ENCODE data around the gene INSIG1. TPM values are rescaled to one million over a fixed set of nuclear protein-coding genes. Genes with fewer than 3 reads are reported as not detected.

The INSIG1 gene
- total and polyA plus RNA-seq, 2 experiments from 2014 or later: 70.3 to 131 TPM

DNA sequence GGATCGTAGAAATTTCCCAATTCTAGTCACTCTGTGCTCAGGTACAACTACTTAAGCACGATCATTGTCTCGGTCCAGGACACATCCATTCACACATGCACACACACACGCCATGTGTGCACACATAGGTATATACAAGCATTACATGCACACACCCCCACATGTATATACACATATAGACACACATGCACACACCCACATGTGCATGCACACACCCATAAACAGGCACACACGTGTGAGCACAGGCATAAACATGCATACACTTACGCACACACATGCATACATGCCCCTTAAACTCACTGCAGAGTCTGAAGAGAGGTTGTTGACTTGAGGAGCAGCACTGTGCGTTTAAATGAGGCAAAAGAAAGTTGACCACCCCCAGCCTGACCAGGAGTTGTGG, 32.5 kb upstream of the INSIG1 start:
- TF ChIP-seq STAT1 (IDR thresholded peaks at IDR 0.05; ENCODE audit: unreplicated experiment) (no peak), NANOG (IDR thresholded peaks at IDR 0.05; ENCODE audit: borderline replicate concordance) (no peak), ZNF114 (CRISPR knock-in tag; IDR thresholded peaks at IDR 0.05) (no peak), EZH2 (IDR thresholded peaks at IDR 0.05; ENCODE audit: low read depth, unreplicated experiment) (no peak), JUNB (IDR thresholded peaks at IDR 0.05; ENCODE audit: unreplicated experiment) (no peak), EZH2phosphoT487 (IDR thresholded peaks at IDR 0.05; ENCODE audit: unreplicated experiment) (no peak), ZNF331 (CRISPR knock-in tag; IDR thresholded peaks at IDR 0.05; ENCODE audit: low read depth) (no peak), CREB1 (CRISPR knock-in tag; IDR thresholded peaks at IDR 0.05; ENCODE audit: low read depth) (no peak), POLR2AphosphoS5 (IDR thresholded peaks at IDR 0.05; ENCODE audit: low read depth) (no peak)
- TF ChIP-seq, protein P1, sequence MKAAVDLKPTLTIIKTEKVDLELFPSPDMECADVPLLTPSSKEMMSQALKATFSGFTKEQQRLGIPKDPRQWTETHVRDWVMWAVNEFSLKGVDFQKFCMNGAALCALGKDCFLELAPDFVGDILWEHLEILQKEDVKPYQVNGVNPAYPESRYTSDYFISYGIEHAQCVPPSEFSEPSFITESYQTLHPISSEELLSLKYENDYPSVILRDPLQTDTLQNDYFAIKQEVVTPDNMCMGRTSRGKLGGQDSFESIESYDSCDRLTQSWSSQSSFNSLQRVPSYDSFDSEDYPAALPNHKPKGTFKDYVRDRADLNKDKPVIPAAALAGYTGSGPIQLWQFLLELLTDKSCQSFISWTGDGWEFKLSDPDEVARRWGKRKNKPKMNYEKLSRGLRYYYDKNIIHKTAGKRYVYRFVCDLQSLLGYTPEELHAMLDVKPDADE (IDR thresholded peaks at IDR 0.05): no peak
- TF ChIP-seq, protein P2, sequence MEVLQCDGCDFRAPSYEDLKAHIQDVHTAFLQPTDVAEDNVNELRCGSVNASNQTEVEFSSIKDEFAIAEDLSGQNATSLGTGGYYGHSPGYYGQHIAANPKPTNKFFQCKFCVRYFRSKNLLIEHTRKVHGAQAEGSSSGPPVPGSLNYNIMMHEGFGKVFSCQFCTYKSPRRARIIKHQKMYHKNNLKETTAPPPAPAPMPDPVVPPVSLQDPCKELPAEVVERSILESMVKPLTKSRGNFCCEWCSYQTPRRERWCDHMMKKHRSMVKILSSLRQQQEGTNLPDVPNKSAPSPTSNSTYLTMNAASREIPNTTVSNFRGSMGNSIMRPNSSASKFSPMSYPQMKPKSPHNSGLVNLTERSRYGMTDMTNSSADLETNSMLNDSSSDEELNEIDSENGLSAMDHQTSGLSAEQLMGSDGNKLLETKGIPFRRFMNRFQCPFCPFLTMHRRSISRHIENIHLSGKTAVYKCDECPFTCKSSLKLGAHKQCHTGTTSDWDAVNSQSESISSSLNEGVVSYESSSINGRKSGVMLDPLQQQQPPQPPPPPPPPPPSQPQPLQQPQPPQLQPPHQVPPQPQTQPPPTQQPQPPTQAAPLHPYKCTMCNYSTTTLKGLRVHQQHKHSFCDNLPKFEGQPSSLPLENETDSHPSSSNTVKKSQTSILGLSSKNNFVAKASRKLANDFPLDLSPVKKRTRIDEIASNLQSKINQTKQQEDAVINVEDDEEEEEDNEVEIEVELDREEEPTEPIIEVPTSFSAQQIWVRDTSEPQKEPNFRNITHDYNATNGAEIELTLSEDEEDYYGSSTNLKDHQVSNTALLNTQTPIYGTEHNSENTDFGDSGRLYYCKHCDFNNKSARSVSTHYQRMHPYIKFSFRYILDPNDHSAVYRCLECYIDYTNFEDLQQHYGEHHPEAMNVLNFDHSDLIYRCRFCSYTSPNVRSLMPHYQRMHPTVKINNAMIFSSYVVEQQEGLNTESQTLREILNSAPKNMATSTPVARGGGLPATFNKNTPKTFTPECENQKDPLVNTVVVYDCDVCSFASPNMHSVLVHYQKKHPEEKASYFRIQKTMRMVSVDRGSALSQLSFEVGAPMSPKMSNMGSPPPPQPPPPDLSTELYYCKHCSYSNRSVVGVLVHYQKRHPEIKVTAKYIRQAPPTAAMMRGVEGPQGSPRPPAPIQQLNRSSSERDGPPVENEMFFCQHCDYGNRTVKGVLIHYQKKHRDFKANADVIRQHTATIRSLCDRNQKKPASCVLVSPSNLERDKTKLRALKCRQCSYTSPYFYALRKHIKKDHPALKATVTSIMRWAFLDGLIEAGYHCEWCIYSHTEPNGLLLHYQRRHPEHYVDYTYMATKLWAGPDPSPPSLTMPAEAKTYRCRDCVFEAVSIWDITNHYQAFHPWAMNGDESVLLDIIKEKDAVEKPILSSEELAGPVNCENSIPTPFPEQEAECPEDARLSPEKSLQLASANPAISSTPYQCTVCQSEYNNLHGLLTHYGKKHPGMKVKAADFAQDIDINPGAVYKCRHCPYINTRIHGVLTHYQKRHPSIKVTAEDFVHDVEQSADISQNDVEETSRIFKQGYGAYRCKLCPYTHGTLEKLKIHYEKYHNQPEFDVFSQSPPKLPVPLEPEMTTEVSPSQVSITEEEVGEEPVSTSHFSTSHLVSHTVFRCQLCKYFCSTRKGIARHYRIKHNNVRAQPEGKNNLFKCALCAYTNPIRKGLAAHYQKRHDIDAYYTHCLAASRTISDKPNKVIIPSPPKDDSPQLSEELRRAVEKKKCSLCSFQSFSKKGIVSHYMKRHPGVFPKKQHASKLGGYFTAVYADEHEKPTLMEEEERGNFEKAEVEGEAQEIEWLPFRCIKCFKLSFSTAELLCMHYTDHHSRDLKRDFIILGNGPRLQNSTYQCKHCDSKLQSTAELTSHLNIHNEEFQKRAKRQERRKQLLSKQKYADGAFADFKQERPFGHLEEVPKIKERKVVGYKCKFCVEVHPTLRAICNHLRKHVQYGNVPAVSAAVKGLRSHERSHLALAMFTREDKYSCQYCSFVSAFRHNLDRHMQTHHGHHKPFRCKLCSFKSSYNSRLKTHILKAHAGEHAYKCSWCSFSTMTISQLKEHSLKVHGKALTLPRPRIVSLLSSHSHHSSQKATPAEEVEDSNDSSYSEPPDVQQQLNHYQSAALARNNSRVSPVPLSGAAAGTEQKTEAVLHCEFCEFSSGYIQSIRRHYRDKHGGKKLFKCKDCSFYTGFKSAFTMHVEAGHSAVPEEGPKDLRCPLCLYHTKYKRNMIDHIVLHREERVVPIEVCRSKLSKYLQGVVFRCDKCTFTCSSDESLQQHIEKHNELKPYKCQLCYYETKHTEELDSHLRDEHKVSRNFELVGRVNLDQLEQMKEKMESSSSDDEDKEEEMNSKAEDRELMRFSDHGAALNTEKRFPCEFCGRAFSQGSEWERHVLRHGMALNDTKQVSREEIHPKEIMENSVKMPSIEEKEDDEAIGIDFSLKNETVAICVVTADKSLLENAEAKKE (CRISPR knock-in tag; IDR thresholded peaks at IDR 0.05): no peak
- TF ChIP-seq, protein P3, sequence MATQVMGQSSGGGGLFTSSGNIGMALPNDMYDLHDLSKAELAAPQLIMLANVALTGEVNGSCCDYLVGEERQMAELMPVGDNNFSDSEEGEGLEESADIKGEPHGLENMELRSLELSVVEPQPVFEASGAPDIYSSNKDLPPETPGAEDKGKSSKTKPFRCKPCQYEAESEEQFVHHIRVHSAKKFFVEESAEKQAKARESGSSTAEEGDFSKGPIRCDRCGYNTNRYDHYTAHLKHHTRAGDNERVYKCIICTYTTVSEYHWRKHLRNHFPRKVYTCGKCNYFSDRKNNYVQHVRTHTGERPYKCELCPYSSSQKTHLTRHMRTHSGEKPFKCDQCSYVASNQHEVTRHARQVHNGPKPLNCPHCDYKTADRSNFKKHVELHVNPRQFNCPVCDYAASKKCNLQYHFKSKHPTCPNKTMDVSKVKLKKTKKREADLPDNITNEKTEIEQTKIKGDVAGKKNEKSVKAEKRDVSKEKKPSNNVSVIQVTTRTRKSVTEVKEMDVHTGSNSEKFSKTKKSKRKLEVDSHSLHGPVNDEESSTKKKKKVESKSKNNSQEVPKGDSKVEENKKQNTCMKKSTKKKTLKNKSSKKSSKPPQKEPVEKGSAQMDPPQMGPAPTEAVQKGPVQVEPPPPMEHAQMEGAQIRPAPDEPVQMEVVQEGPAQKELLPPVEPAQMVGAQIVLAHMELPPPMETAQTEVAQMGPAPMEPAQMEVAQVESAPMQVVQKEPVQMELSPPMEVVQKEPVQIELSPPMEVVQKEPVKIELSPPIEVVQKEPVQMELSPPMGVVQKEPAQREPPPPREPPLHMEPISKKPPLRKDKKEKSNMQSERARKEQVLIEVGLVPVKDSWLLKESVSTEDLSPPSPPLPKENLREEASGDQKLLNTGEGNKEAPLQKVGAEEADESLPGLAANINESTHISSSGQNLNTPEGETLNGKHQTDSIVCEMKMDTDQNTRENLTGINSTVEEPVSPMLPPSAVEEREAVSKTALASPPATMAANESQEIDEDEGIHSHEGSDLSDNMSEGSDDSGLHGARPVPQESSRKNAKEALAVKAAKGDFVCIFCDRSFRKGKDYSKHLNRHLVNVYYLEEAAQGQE (IDR thresholded peaks at IDR 0.05; ENCODE audit: unreplicated experiment): no peak
- TF ChIP-seq, protein P4, sequence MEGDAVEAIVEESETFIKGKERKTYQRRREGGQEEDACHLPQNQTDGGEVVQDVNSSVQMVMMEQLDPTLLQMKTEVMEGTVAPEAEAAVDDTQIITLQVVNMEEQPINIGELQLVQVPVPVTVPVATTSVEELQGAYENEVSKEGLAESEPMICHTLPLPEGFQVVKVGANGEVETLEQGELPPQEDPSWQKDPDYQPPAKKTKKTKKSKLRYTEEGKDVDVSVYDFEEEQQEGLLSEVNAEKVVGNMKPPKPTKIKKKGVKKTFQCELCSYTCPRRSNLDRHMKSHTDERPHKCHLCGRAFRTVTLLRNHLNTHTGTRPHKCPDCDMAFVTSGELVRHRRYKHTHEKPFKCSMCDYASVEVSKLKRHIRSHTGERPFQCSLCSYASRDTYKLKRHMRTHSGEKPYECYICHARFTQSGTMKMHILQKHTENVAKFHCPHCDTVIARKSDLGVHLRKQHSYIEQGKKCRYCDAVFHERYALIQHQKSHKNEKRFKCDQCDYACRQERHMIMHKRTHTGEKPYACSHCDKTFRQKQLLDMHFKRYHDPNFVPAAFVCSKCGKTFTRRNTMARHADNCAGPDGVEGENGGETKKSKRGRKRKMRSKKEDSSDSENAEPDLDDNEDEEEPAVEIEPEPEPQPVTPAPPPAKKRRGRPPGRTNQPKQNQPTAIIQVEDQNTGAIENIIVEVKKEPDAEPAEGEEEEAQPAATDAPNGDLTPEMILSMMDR (conservative IDR thresholded peaks at IDR 0.05; ENCODE audit: low read depth in 2 of 2): no peak
- H3K27ac Mint-ChIP-seq: no peak overlapping the region
- no peaks in the 10 kb centered on the region; the same call in 2 of the 3 replicates for H3K36me3 Mint-ChIP-seq (ENCODE audit: low read depth)
- no peaks in the 10 kb centered on the region for H3K9me2 ChIP-seq (ENCODE audit: insufficient read depth)
- H3K4me1 Mint-ChIP-seq: peaks cover 8% of the 10 kb centered on the region
- H3K9me3 Mint-ChIP-seq: peaks cover 3% of the 10 kb centered on the region
- no peaks in the 10 kb centered on the region for H3K79me2 ChIP-seq (replicated peaks; ENCODE audit: insufficient read depth)
- ATAC-seq (no peak), DNase-seq (ENCODE audit: low spot score) (no peak)
- no peak overlapping the region for H2AFZ ChIP-seq
- no peaks in the 10 kb centered on the region for H3K36me3 ChIP-seq (ENCODE audit: insufficient read depth)
- H3K27me3 ChIP-seq (ENCODE audit: insufficient read depth): no peaks in the 10 kb centered on the region
- no peak overlapping the region for H3K27ac ChIP-seq (ENCODE audit: low read depth)
- no peaks in the 10 kb centered on the region for H3F3A ChIP-seq (replicated peaks; ENCODE audit: low read depth)
- H3K4me3 Mint-ChIP-seq: no peak overlapping the region
- H3K27me3 Mint-ChIP-seq (ENCODE audit: insufficient read depth, low read depth, poor library complexity): no peaks in the 10 kb centered on the region
- no peaks in the 10 kb centered on the region for H3K4me1 ChIP-seq (ENCODE audit: insufficient read depth)
- H4K20me1 ChIP-seq (replicated peaks; ENCODE audit: insufficient read depth): no peaks in the 10 kb centered on the region
- no peak overlapping the region for H3K4me2 ChIP-seq
- H3K4me3 ChIP-seq: no peak overlapping the region

All from GM23338 (cell line).